Loucy (cell line): Measurements from ENCODE around the gene ZNF280B.
"Not testable (repeated sequence)": the region's sequence is repeated elsewhere in the genome, so short reads cannot be mapped to it uniquely, and the experiment has no call there.

ENCODE experiments used
- H2AFZ ChIP-seq: fragments of 200-600 bp; sonication (generic); 2 replicates; pipeline ENCODE4 v1.6.0; 2016; ENCODE audit warnings: antibody characterized with exemption, mild to moderate bottlenecking, low read length, moderate library complexity
- H3F3A ChIP-seq: fragments of 200-600 bp; 2 replicates; pipeline ENCODE4 v1.6.0; 2016; ENCODE audit warnings: antibody characterized with exemption, low read depth, mild to moderate bottlenecking
- H3K27me3 ChIP-seq: fragments of 200-600 bp; sonication (generic); 2 replicates; pipeline ENCODE4 v1.6.1; 2014; ENCODE audit warnings: low read length, mild to moderate bottlenecking; ENCODE audit not compliant: insufficient read depth, poor library complexity, severe bottlenecking
- H3K36me3 ChIP-seq: fragments of 200-600 bp; sonication (generic); 2 replicates; pipeline ENCODE4 v1.6.1; 2016; ENCODE audit warnings: low read length; ENCODE audit not compliant: insufficient read depth
- H3K4me1 ChIP-seq: fragments of 200-600 bp; sonication (generic); 2 replicates; pipeline ENCODE4 v1.5.1; 2014; ENCODE audit warnings: low read length, mild to moderate bottlenecking; ENCODE audit not compliant: insufficient read depth, poor library complexity, severe bottlenecking
- H3K4me2 ChIP-seq: fragments of 200-600 bp; sonication (generic); 2 replicates; pipeline ENCODE4 v1.6.0; 2014; ENCODE audit warnings: antibody characterized with exemption, low read length, low read depth, mild to moderate bottlenecking; ENCODE audit not compliant: poor library complexity, severe bottlenecking
- H3K4me3 ChIP-seq: fragments of 200-600 bp; sonication (generic); 2 replicates; pipeline ENCODE4 v1.5.1; 2014; ENCODE audit warnings: low read length, mild to moderate bottlenecking, mixed read lengths; ENCODE audit not compliant: poor library complexity, severe bottlenecking
- H3K79me2 ChIP-seq: fragments of 200-600 bp; sonication (generic); 2 replicates; pipeline ENCODE4 v1.6.1; 2014; ENCODE audit warnings: low read length; ENCODE audit not compliant: insufficient read depth
- H3K9ac ChIP-seq: fragments of 200-600 bp; sonication (generic); 2 replicates; pipeline ENCODE4 v1.6.0; 2014; ENCODE audit warnings: mild to moderate bottlenecking, low read depth, low read length, moderate library complexity; ENCODE audit not compliant: poor library complexity, severe bottlenecking
- H3K9me2 ChIP-seq: fragments of 200-600 bp; sonication (generic); replicated peaks from 2 replicates; pipeline ENCODE4 v1.6.1; 2016; ENCODE audit warnings: low read depth, low read length, mixed read lengths
- H3K9me3 ChIP-seq: fragments of 200-600 bp; sonication (generic); 2 replicates; pipeline ENCODE4 v1.6.1; 2014; ENCODE audit warnings: mild to moderate bottlenecking, antibody characterized with exemption, low read length, low read depth; ENCODE audit not compliant: insufficient read depth
- H4K20me1 ChIP-seq: fragments of 200-600 bp; sonication (generic); 2 replicates; pipeline ENCODE4 v1.6.0; 2014; ENCODE audit warnings: antibody characterized with exemption, low read length, mild to moderate bottlenecking; ENCODE audit not compliant: insufficient read depth, poor library complexity, severe bottlenecking
- EZH2phosphoT487 ChIP-seq: fragments of 200-600 bp; IDR thresholded peaks from 2 replicates; pipeline ENCODE4 v1.6.1; 2018; ENCODE audit warnings: antibody characterized with exemption, mild to moderate bottlenecking, moderate library complexity, borderline replicate concordance
- TF ChIP-seq, protein P1 (sequence below): fragments of 200-600 bp; sonication (generic); conservative IDR thresholded peaks from 2 replicates; pipeline ENCODE4 v1.5.1; 2014; ENCODE audit warnings: mild to moderate bottlenecking, antibody characterized with exemption, low read length

Gene ZNF280B

GRCh38 chr22:22512951-22513350 lies 4.4 kb upstream of the ZNF280B start:
- H3K9me3 ChIP-seq: no peaks in the 10 kb centered on the region
- no peak for TF ChIP-seq EZH2phosphoT487
- TF ChIP-seq, protein P1, sequence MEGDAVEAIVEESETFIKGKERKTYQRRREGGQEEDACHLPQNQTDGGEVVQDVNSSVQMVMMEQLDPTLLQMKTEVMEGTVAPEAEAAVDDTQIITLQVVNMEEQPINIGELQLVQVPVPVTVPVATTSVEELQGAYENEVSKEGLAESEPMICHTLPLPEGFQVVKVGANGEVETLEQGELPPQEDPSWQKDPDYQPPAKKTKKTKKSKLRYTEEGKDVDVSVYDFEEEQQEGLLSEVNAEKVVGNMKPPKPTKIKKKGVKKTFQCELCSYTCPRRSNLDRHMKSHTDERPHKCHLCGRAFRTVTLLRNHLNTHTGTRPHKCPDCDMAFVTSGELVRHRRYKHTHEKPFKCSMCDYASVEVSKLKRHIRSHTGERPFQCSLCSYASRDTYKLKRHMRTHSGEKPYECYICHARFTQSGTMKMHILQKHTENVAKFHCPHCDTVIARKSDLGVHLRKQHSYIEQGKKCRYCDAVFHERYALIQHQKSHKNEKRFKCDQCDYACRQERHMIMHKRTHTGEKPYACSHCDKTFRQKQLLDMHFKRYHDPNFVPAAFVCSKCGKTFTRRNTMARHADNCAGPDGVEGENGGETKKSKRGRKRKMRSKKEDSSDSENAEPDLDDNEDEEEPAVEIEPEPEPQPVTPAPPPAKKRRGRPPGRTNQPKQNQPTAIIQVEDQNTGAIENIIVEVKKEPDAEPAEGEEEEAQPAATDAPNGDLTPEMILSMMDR: no peak
- no peaks in the 10 kb centered on the region for H3K9me2 ChIP-seq
- no peak overlapping the region for H3K4me3 ChIP-seq
- H3F3A ChIP-seq: no peaks in the 10 kb centered on the region
- no peak overlapping the region for H3K9ac ChIP-seq
- H3K4me2 ChIP-seq: no peak overlapping the region
- H3K79me2 ChIP-seq: peaks cover 5% of the 10 kb centered on the region
- H3K4me1 ChIP-seq: peaks cover 2% of the 10 kb centered on the region
- H2AFZ ChIP-seq: no peak overlapping the region
- H4K20me1 ChIP-seq: no peaks in the 10 kb centered on the region
- H3K36me3 ChIP-seq: no peaks in the 10 kb centered on the region
- peaks cover 13% of the 10 kb centered on the region for H3K27me3 ChIP-seq

GRCh38 chr22:22510833-22511232 lies 2.3 kb upstream of the ZNF280B start:
- peaks cover 18% of the 10 kb centered on the region for H3K4me1 ChIP-seq
- H3K27me3 ChIP-seq, H3K9me2 ChIP-seq, H3F3A ChIP-seq, H3K9ac ChIP-seq, H3K36me3 ChIP-seq, H4K20me1 ChIP-seq, H3K4me2 ChIP-seq, H3K9me3 ChIP-seq, H2AFZ ChIP-seq, H3K4me3 ChIP-seq: not testable (repeated sequence)
- peaks cover 26% of the 10 kb centered on the region for H3K79me2 ChIP-seq

- not testable (repeated sequence) for H3K4me3 ChIP-seq, H3K9me2 ChIP-seq, H3K4me2 ChIP-seq, H3F3A ChIP-seq, H3K36me3 ChIP-seq, H3K9me3 ChIP-seq, H3K9ac ChIP-seq, H4K20me1 ChIP-seq, H3K27me3 ChIP-seq, H2AFZ ChIP-seq
- H3K79me2 ChIP-seq: peaks cover 29% of the 10 kb centered on the region
- H3K4me1 ChIP-seq: peaks cover 18% of the 10 kb centered on the region
Observed at GRCh38 chr22:22509912-22510311, 1.4 kb upstream of the ZNF280B start.

DNA sequence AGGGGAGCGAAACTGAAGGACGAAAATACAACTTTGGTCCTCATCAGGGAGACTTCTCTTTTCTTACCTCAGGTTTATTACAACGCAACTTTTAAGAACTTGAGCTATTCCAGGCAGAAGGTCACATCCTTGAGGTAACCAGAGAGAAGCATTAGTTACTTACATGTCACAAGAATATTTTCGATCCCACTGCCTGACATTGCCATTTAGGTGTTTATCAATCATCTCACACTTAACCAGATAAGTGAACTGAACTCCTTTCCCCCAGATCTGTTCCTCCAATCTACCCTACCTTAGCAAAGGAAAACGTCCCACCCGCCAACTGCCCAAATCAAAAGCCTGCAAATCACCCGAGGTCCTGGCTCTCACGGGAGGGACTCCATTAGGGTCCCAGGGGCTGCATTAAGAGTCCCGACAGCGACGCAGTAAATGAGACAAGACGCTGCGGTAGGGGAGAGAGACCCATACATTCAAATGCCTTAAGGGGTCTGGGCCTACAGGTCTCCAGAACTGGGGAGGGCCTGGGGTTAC lies 734 bp downstream of the ZNF280B start:
- H3K9me3 ChIP-seq: no peaks in the 10 kb centered on the region
- TF ChIP-seq EZH2phosphoT487: no peak
- TF ChIP-seq, protein P1: no peak
- peaks cover 8% of the 10 kb centered on the region for H3K27me3 ChIP-seq
- peak overlapping the region; percentile 89 for H3K9ac ChIP-seq
- H4K20me1 ChIP-seq: peaks cover 5% of the 10 kb centered on the region
- H3K9me2 ChIP-seq: no peaks in the 10 kb centered on the region
- no peaks in the 10 kb centered on the region for H3F3A ChIP-seq
- peaks cover 29% of the 10 kb centered on the region for H3K79me2 ChIP-seq
- H3K4me3 ChIP-seq: peak overlapping the region; percentile 89
- peak overlapping the region; percentile 83 for H3K4me2 ChIP-seq
- peak overlapping the region; percentile 84 for H2AFZ ChIP-seq
- peaks cover 18% of the 10 kb centered on the region for H3K4me1 ChIP-seq
- peaks cover 4% of the 10 kb centered on the region; the same call in 1 of the 2 replicates for H3K36me3 ChIP-seq
